ENCODE results near the gene TSPAN31.
"Not testable (repeated sequence)": the region's sequence is repeated elsewhere in the genome, so short reads cannot be mapped to it uniquely, and the experiment has no call there.

TSPAN31 gene

DNA sequence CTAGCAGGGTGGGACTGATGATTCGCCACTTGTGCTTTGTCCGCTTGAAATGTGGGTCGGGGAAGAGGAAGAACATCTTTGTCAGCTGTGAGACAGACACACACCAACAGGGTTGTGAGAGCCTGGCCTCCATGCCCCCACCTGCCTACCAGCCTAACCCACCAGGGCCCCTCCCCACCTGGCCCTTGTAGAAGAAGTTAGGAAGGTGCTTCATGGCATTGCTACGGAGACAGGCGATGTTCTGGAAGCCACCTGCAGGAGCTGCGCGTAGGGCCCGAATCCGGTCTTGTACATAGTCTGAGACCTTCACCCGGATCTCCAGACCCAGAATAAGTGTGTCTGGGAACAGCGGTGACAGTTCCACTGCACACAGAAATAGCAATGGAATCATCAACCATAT is 24.8 kb downstream of the TSPAN31 start:
- no peak for DNase-seq

DNA sequence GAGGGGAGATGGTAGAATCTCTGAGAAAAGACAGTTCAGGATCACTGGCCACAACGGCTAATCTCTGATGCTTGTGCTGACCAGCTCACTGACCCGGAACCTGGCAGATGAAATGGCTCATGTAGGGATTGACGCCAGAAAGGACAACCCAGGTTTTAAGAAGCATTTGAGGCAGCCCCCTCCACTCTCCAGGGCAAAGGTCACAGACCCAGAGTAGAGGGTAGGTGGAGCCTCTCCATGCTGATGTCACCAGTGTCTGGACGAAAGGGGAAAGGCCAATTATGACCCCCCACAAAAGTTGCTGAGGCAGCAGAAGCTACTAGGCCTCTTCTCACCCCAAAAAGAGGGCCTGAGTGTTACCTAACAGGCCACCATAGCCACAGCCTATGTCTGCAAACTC is 25.9 kb downstream of the TSPAN31 start:
- DNase-seq, result no peak

DNA sequence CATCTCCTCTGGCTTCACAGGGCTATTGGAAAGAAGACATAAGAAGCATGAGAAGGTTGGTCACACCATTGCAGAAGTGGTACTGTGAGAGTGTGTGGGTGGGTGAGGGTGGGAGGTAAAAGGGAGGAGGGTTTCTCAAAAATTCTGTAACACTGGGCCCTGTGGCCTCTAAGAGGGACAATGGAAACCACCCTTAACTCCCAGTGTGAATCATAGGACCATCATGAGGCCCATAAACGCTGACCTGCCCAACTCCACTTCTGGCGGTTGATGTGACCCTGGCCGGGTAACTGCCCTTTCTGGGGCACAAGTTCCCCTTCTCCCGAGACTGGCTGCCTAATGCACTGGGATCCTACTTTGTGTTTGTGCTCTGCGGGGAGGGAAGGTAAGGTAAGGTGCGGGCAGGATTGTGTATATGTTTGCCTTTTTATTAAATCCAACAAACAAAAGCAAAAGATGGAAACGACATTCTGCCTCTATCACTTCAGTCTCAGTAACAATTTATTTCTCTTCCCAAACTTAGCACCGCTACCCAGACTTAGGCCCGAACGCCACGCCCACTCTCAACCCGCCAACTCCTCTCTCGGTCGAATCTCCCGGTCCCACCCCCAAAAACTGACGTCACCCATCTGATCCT is 26.5 kb downstream of the TSPAN31 start:
- DNase-seq, result peak; percentile 78

DNA sequence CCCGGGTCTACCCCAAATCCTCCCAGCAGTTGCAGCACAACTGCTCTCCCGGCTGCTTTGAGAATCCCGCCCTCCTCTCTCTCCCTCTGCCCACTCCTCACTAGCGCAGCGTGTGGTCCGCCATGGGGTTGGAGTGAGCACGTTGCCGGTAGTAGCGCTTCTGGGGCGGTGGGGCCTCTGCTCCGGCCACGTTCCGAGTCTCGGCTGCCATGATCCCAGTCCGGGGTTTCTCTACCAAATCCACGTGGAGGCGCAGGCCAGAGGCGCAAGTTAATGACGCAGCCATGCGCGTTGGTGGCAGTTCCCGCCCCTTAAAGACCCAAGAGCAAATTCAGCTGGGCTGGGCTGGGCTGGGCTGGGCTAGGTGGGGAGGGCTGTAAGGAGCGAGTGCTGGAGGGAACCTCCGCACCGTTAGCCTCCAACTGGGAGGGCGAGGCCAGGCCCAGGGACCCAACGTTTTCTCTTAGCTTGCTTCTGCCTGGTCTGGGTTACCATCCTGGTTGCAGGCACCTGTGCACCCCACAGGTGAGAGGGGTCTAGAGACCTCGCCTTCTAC is 27.1 kb downstream of the TSPAN31 start, which contains the start of gene METTL1:
TSS of gene METTL1 (minus strand) at position 233 of the 556 bp plus-strand sequence. CDS start at position 211, 22 bp downstream.
- DNase-seq, result peak; percentile 91

DNA sequence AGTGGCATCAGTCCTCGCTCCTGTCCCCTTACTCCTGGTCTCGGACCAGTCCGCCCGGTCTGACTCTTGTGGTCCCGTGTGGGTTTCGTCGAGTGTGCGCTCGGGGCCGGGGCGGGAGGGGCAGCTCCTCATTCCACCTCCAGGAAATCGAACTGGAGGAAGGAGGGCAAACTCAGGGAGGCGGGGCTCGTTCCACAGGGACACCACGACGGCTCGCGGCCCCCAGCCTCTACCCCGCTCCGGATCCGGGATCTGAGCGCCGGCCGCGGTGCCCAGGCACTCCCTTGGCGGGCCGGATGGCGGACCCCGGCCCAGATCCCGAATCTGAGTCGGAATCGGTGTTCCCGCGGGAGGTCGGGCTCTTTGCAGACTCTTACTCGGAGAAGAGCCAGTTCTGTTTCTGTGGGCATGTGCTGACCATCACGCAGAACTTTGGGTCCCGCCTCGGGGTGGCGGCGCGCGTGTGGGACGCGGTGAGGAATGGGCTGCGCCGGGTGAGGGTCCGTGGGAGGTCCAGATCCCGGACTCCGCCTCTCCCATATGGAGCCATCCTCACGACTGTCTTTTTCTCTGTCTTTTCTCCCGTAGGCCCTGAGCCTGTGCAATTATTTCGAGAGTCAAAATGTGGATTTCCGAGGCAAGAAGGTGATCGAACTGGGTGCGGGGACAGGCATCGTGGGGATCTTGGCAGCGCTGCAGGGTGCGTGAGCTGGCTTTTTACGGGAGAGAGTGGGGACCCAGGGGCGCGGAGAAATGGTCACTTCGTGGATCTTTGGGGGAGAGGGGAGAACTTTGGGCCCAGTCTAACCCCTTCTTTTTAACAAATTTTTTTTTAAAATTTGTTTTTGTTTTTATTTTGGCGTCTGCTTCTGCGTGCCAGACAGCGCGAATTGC is 27.8 kb downstream of the TSPAN31 start, which contains the start of gene EEF1AKMT3:
TSS of gene EEF1AKMT3 (plus strand) at position 186 of the 894 bp plus-strand sequence. CDS start at position 297, 111 bp downstream.
- DNase-seq, result peak; percentile 18

DNA sequence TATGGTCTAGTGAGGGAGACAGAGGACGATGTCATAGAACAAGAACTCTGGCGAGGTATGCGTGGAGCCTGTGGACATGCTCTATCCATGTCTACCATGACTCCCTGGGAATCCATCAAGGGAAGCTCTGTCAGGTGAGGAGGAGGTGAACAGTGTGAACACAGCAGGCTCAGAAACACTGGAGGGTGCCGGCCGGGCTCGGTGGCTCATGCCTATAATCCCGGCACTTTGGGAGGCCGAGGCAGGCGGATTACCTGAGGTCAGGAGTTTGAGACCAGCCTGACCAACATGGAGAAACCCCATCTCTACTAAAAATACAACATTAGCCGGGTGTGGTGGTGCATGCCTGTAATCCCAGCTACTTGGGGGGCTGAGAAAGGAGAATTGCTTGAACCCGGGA is 29.8 kb downstream of the TSPAN31 start:
- DNase-seq, result not testable (repeated sequence)

DNA sequence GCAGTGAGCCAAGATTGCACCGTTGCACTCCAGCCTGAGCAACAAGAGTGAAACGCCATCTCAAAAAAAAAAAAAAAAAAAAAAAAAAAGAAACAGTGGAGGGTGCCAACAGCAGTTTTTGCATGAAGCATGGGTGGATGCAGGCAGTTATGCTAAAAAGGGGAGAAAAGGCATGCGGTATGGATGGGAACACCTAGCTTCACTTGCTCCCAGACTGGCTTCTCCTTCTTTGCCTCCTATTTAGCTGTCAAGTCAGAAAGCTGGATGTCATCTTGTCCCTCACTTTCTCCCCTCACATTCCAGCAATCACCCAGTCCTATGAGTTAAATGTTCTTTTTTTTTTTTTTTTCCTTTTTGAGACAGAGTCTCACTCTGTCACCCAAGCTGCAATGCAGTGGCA is 30.2 kb downstream of the TSPAN31 start:
- DNase-seq, result no peak

DNA sequence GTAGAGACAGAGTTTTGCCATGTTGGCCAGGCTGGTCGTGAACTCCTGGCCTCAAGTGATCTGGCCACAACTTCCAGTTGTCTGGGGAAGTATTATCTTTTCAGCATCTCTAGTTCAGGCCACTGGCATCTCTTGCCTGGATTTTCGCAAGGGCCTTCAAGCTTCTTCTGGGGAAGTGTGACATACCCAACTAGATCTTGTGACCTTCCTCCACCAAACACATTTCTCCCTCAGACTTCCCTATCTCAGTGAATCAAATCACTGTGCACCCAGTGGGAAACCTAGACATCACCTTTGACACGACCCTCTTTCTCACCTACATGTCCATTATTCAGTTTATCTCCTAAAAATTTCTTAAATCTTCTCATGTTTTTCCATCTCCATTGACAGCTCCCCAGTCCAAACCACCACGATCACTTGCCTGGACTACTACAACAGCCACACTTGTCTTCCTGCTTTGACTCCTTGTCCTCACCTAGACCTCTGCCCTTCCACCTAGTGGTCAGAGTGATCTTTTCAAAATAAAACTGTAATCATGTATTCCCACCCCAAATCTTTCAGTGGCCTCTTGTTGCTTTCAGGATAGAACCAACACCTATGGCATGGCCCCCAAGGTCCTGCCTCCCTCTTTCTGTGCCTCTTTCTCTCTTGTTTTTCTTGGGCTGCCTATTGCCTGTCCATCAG is 30.9 kb downstream of the TSPAN31 start:
- DNase-seq, result no peak

DNA sequence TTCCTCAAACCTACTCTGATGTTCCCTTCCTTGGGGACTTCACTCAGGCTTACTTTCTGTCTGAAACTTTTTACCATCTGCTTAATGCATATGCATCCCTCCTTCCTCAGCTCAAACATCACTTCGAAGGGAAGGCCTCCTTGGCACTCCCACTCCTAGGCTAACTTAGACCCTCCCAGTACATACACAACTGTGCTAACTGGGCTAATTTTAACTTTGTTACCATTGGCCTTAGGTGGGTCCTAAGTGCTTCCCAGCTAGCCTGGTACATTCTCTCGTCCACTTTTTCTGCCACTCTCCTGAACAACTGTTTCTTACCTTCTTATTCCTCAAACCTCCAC is 31.4 kb downstream of the TSPAN31 start:
- DNase-seq, result no peak

DNA sequence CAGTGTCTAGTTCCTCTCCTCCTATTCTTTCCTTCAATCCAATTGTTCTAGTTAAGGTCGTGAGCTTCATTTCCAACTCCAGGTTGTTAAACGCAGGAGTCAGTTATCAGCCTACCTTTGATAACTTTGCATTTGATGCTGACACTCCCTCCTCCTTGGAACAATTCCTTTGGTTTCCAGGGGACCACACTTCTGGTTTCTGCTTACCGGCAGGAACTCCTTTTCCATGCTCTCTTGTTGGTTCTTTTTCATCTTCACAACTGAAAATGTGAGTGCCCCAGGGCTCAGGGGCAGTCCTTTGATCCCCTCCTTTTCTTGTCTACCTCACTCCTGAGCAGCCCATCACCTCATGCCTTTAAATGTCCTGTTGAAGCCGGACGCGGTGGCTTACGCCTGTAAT is 32.5 kb downstream of the TSPAN31 start:
- no peak for DNase-seq

DNA sequence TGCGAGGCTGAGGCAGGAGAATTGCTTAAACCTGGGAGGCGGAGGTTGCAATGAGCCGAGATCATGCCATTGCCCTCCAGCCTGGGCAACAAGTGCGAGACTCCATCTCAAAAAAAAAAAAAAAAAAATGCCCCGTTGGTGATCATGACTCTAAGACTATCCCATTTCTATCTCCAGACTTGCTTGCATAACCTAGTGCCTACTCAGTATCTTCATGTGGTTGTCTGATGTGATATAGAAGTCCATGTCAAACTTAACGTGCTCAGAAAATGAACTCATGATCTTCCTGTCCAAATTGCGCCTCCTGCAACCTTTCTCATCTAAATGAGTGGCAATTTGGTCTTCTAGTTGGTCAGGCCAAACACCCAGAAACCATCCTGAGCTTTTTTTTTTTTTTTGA is 33.1 kb downstream of the TSPAN31 start:
- DNase-seq, result no peak

DNA sequence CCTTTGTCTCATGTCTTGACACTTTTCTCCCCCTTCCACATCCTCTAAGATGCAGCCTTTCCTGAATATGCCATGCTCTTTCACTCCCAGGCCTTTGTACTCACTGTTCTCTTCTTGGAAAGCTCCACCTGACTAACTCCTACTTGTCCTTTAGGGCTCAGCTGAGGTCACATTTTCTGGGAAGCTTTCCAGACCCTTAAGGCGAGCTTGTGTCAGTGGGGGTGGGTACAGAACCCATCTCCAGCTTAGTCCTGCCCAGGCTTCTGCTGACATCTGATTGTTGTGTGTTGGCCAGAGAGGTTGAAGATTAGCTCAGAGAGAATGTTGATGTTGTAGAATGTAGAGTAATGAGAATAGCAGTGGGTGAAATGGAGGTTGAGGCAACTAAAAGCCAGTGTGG is 34.9 kb downstream of the TSPAN31 start:
- DNase-seq, result no peak

DNA sequence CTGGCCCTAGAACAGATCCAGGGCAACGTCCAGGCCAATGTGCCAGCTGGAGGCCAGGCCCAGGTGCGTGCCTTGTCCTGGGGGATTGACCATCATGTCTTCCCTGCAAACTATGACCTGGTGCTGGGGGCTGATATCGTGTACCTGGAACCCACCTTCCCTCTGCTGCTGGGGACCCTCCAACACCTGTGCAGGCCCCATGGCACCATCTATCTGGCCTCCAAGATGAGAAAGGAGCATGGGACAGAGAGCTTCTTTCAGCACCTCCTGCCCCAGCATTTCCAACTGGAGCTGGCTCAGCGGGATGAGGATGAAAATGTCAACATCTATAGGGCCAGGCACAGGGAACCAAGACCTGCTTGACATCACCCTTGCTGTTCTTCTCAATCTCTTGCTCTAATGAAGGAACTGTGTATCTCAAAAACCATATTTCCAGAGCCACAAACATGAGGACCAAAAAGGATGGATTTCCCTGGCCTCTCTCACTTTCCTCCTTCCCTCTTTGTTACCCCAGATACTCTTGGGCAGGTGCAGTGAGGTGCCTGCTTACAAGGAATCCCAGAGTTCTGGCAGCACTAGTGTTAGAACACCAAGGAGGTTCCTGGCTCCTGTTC is 35.6 kb downstream of the TSPAN31 start:
- DNase-seq, result no peak

DNA sequence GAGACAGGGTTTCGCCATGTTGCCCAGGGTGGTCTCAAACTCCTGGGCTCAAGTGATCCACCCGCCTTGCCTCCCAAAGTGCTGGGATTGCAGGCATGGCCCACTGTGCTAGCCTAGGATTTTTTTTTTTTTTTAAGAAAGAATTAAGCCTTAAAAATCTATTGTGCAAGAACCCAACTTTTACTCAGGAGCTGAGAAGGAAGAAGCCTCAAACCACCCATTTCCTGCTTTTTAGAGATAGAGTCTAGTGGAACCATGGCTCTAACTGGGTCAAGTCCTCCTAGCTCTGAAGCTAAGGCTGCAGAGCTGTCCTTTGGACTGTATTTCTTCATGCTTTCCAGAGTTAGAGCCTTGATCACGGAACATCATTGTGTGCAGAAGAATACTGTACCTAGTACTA is 36.4 kb downstream of the TSPAN31 start:
- peak; percentile 24 for DNase-seq

DNA sequence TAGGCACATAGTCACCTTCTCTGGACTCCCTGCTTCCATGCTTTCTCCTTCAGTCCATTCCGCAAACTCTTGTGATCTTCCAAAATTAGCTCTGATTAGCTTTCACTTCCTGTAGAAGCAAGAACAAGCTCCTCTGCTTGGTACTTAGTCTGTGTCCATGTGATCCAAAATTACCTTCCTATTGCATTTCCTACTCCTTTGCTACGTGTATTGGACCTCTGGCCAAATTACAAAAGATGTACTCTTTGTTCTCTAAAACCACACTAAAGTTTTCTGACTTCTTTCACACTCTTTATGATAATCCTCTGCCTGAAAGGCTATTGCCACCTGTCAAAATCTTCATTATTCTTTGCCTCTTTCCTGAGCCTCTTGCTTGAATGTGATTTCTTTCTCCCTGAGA is 37.0 kb downstream of the TSPAN31 start:
- no peak for DNase-seq

DNA sequence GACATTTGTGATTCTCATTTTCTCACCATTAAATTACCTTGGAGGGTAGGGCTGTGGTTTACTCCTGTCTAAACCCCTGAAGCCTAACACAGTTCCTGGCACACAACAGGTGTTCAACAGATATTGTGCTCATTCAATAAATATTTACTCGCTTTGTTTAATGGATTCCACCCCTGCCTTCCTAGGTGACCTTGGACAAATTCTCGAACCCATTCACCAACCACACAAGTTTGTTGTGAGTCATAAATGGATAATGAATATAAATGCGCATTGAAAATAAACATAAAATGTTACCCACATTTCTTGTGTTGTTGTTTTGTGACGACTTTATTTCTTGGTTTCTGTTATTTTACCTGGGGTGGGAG is 37.4 kb downstream of the TSPAN31 start:
- no peak for DNase-seq

DNA sequence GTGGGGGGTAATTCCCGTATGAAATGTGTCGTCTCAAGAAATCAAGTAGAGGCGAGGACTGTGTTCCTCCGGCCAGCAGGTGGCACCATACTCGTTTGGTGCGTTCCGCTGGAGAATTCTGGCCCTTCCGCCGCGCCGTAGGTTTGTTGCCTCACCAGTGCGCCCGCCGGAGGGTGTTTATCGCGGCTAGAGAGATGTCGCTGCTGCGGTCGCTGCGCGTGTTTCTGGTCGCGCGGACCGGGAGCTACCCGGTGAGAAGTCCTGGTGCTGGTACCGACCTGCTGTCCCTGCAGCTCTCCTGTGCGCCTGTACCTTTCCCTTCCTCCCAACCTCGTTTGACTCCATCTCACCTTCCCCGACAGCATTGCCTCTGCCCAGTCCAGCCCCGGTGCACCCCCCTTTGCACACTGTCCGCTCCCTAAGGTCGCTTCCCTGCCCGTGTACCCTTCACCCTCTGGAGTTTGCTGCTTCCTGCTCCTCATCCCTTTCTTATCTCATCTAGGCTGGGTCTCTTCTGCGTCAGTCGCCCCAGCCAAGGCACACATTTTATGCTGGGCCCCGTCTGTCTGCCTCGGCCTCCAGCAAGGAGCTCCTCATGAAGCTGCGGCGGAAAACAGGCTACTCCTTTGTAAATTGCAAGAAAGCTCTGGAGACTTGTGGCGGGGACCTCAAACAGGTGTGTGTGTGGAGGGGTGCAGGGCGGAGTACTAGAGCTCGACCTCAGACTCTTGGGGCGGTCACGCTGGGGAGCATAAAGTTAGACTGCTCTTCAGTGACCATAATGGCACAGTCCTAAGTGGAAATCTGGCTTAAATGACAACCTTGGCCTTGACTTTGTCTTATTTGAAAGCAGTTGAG is 38.0 kb downstream of the TSPAN31 start, which contains the start of gene TSFM:
TSS of gene TSFM (plus strand) at position 180 of the 858 bp plus-strand sequence. CDS start at position 195, 15 bp downstream.
- DNase-seq, result peak; percentile 96

DNA sequence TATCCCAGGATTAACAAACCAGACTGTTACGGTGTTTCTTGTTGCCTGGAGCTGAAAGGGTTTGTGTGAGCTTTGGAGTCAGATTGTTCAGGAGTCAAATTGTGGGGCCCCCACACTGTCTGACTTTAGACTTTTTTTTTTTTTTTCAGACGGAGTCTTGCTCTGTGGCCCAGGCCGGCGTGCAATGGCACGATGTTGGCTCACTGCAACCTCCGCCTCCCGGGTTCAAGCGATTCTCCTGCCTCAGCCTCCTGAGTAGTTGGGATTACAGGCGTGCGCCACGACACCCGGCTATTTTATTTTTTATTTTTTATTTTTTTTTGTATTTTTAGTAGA is 38.6 kb downstream of the TSPAN31 start:
- no peak for DNase-seq

DNA sequence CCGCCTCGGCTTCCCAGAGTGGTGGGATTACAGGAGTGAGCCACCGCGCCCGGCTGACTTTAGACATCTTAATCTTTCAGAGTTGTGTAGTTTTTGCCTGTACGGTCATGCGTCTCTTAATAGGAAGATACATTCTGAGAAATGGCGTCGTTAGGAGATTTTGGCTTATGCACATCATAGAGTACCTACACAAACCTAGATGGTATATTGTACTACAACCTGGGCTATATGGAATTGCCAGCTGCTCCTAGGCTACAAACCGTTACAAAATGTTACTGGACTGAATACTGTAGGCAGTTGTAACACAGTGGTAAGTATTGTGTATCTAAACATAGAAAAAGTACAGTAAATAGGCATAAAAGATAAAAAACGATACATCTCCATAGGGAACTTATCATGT is 39.0 kb downstream of the TSPAN31 start:
- DNase-seq, result no peak

DNA sequence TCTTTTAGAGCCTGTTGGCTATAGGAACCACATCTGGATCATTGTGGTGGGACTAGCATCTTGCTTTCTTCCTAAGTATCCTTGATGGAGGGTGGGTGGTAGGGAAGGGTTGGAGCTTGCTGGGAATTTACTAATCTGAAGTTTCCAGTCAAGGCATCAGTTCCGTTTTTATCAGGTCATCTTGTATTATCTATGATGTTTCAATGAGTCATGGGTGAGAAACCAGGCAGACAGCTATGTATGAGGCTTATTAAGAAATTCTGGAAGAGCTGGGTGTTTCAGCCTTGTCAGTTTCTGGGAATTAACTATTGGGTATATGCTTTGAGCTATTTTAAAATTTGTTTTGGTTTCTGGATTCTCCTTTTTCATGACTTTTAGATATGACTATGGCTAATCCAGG is 49.1 kb downstream of the TSPAN31 start:
- no peak for DNase-seq

DNA sequence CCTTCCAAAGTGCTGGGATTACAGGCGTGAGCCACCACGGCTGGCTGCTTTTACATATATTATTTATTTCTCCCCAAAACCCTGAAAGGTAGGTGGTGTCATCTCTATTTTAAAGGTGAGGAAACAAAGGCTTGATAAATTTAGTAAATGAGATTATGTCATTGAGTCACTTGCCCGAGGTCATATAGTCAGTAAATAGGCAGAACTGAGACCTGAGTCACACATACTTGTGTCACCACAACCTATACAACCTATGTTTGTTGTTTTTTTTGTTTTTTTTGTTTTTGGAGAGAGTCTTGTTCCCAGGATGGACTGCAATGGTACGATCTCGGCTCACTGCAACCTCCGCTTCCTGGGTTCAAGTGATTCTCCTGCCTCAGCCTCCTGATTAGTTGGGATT is 50.5 kb downstream of the TSPAN31 start:
- no peak for DNase-seq

DNA sequence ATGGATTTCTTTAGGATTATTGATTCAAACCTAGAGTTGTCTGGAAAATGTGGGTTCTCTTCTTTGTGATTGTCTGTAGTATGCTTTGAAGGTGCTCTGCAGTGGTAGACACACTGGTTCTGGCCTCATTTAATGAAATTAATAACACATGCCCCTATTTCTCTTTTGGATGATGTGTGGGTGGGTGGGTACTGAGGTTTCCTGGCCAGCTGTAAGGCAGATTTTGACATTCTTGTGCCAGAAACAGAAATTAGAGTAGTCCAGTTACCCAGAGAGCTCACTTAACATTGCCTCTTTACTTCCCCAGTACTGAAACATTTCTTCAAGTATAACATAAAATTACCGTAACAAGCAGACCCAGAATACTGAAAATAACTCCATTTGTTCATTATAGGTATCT is 52.2 kb downstream of the TSPAN31 start:
- DNase-seq, result no peak
